Measurements from ENCODE around the gene CTNNA2.

- no peak for TF ChIP-seq CTCF (IDR thresholded peaks at IDR 0.05)
- no peak for TF ChIP-seq POLR2A (IDR thresholded peaks at IDR 0.05)
These were observed 422.3 kb downstream of the CTNNA2 start for GRCh38 chr2:79935046-79935732.

Data from right lobe of liver (tissue), 4 donors.